Measurements from ENCODE around the gene RHBDL1. TPM values are rescaled to one million over a fixed set of nuclear protein-coding genes. Genes with fewer than 3 reads are reported as not detected.

The RHBDL1 gene
- total RNA-seq, 1 donor from 2014 or later: 0.24 TPM

DNA sequence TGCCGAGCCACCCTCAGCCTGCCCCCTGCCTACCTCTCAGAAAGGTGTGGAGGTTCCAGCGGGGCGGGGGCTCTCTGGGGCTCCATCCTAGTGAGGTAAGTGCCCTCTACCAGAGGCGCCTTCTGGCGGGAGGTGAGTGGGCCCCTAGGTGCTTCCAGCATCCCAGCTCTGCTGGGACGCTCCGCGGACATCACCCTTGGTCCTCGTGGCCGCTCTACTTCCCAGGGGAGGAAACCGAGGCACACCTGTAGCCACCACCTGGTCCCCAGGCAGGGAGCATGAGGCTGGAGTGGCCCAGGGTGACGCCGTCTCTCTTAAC lies 32.5 kb upstream of the RHBDL1 start:
- Mint-ChIP-seq H3K4me1 (peaks cover 35% of the 10 kb centered on the region), H3K4me3 (peak overlapping the region; percentile 71), H3K27ac (peak overlapping the region; percentile 46), H3K27me3 (no peaks in the 10 kb centered on the region), H3K36me3 (ENCODE audit: low read depth) (no peaks in the 10 kb centered on the region), H3K9me3 (no peaks in the 10 kb centered on the region)
- ATAC-seq (ENCODE audit: low read depth): no peak
- TF ChIP-seq, protein P1, sequence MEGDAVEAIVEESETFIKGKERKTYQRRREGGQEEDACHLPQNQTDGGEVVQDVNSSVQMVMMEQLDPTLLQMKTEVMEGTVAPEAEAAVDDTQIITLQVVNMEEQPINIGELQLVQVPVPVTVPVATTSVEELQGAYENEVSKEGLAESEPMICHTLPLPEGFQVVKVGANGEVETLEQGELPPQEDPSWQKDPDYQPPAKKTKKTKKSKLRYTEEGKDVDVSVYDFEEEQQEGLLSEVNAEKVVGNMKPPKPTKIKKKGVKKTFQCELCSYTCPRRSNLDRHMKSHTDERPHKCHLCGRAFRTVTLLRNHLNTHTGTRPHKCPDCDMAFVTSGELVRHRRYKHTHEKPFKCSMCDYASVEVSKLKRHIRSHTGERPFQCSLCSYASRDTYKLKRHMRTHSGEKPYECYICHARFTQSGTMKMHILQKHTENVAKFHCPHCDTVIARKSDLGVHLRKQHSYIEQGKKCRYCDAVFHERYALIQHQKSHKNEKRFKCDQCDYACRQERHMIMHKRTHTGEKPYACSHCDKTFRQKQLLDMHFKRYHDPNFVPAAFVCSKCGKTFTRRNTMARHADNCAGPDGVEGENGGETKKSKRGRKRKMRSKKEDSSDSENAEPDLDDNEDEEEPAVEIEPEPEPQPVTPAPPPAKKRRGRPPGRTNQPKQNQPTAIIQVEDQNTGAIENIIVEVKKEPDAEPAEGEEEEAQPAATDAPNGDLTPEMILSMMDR (IDR thresholded peaks at IDR 0.05): no peak
- DNase-seq: no peak
- intact Hi-C loops (cut with micrococcal nuclease): no loop called here
- ChIA-PET POLR2A (interaction anchor here (1.0 to 1.2 kb wide), 2 partner anchors 78 to 116 kb away, joined by 3 read pairs; partner anchors contain the start of genes ANTKMT and CAPN15), CTCF (no interaction called here)

DNA sequence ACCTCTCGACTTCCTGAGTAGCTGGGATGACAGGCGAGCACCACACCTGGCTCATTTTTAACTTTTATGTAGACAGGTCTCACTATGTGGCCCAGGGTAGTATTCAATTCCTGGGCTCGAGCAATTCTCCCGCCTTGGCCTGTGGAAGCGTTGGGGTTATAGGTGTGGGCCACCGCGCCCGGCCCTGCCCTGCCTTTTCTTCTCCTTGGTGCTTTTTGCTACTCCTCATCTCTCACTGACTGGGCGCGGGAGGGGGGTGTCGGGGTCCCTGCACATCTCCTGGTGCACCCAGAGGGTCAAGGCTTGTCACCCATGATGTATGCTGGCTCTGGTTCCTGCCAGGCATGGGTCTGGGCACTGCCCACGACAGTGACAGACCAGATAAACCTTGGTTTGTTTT lies 30.9 kb upstream of the RHBDL1 start:
- ChIA-PET POLR2A (no interaction called here), CTCF (no interaction called here)
- intact Hi-C loops (cut with micrococcal nuclease): no loop called here
- Mint-ChIP-seq H3K27me3 (no peaks in the 10 kb centered on the region), H3K4me3 (no peak overlapping the region), H3K27ac (no peak overlapping the region), H3K36me3 (ENCODE audit: low read depth) (no peaks in the 10 kb centered on the region), H3K9me3 (no peaks in the 10 kb centered on the region), H3K4me1 (peaks cover 32% of the 10 kb centered on the region)
- no peak for ATAC-seq (ENCODE audit: low read depth)
- DNase-seq: no peak
- TF ChIP-seq, protein P1 (IDR thresholded peaks at IDR 0.05): no peak

DNA sequence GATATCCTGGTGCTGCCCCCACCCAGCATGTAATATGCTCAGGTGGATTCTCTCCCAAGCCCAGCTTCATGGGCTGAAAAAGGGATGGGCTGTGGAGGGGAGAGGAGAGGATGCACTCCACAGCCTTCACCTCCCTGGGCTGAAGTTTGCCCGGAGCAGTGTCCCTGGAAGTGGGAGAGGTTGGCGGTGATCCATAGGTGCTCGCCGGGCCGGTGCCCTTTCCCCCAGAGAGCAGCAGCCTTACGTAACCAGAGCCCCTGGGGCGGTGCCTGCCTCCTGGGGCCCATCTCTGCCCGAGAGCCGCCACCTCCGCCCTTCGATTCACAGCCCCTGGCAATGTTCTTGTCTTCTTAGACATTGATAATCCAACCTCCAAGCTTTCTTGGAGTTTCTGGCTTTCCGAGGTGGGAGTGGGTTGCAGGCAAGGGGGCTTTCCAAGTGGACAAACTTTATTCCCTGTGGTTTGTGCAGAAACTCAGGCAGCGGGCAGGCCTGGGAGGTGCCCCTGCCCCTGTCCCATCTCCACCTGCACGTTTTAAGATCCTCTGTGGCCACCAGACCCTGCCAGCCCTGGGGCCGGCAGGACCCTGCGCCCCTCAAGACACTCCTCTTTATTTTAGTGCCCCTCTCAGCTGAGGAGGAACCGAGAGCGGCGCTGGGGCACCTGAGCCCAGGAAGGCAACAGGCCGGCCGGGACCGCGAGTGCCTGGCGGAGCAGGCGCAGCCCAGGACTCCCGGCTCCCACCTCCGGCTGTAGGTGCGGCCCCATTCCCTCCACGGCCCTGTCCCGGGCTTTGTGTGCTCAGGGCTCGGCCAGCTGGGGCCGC lies 29.4 kb upstream of the RHBDL1 start:
- no peaks in the 10 kb centered on the region for H3K9me3 Mint-ChIP-seq
- H3K4me1 Mint-ChIP-seq: peaks cover 29% of the 10 kb centered on the region
- H3K27me3 Mint-ChIP-seq: no peaks in the 10 kb centered on the region
- CTCF ChIA-PET: no interaction called here
- ATAC-seq (ENCODE audit: low read depth) (no peak), DNase-seq (no peak)
- TF ChIP-seq, protein P1 (IDR thresholded peaks at IDR 0.05): no peak
- H3K27ac Mint-ChIP-seq: no peak overlapping the region
- intact Hi-C loops (cut with micrococcal nuclease): no loop called here
- H3K4me3 Mint-ChIP-seq: no peak overlapping the region
- POLR2A ChIA-PET: interaction anchor here (4.0 kb wide), 1 partner anchor 35 kb away, joined by 13 read pairs; the partner anchor contains the start of gene STUB1
- no peaks in the 10 kb centered on the region for H3K36me3 Mint-ChIP-seq (ENCODE audit: low read depth)

DNA sequence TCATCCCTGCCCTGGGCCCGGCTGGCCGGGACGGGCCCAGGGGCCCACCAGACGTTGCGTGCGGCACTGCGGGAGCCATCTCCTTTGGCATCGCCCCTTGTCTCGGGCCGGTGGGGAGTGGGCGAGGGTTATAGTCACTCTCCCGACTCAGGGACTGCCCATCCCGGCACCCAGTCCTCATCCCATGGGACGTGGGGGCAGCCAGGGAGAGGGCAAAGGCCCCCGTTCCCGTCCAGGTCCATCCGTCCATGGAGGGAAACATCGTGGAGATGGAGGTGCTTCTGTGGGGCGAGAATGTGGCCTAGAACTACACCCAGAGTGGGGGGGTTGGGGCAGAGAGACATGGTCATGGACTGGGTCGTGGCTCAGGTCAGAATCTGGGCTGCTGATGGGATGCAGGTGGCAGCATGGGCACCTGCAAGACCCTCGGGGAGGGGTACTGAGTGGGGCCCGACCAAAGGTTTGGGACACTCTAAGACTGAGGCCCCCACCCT lies 28.7 kb upstream of the RHBDL1 start:
- CTCF ChIA-PET: no interaction called here
- H3K27ac Mint-ChIP-seq: no peak overlapping the region
- POLR2A ChIA-PET: interaction anchor here (4.0 kb wide), 1 partner anchor 34 kb away, joined by 13 read pairs; the partner anchor contains the start of gene STUB1
- no peak for DNase-seq
- no peaks in the 10 kb centered on the region for H3K36me3 Mint-ChIP-seq (ENCODE audit: low read depth)
- no peaks in the 10 kb centered on the region for H3K27me3 Mint-ChIP-seq
- intact Hi-C loops (cut with micrococcal nuclease): no loop called here
- no peak for ATAC-seq (ENCODE audit: low read depth)
- H3K4me3 Mint-ChIP-seq: peak overlapping the region; percentile 35
- TF ChIP-seq, protein P1 (IDR thresholded peaks at IDR 0.05): no peak
- no peaks in the 10 kb centered on the region for H3K9me3 Mint-ChIP-seq
- peaks cover 29% of the 10 kb centered on the region for H3K4me1 Mint-ChIP-seq

DNA sequence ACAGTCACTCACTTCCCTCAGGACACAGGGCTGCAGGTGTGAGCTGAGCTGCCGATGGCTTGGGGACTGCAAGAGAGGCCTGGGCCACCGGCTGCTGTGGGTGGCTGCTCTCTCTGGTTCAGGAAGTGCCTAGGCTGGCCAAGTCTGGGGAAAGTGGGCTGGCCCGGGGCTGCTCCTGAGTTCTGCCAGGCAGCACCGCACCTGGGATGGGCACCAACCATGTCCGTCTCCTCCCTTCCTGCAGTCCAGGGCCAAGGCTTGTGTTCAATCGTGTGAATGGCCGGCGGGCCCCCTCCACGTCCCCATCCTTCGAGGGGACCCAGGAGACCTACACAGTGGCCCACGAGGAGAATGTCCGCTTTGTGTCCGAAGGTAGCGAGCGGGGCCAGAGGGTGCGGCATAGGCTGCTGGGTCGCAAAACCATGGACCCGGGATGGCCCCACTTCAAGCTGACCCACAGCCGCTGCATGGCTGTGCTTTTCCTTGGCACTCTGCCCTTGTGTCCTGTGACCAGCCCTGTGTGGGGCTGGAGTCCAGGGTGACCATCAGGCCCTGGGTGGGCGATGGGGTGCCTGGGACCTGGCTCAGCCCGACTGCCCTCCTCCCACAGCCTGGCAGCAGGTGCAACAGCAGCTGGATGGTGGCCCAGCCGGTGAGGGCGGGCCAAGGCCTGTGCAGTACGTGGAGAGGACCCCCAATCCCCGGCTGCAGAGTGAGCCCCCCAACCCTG lies 28.1 kb upstream of the RHBDL1 start:
- ChIA-PET POLR2A (interaction anchor here (1.7 to 4.0 kb wide), 2 partner anchors 11 to 33 kb away, joined by 10 to 13 read pairs; partner anchors contain the start of genes METTL26 and STUB1), CTCF (interaction anchor here (0.6 kb wide), 1 partner anchor 7 kb away, joined by 3 read pairs; no protein-coding TSS in a partner anchor)
- no peaks in the 10 kb centered on the region for H3K27me3 Mint-ChIP-seq

More for the DNA sequence above, 28.1 kb upstream of the RHBDL1 start:
- DNase-seq: no peak
- ATAC-seq (ENCODE audit: low read depth): no peak
- H3K27ac Mint-ChIP-seq: no peak overlapping the region
- H3K4me3 Mint-ChIP-seq: peak overlapping the region; percentile 35
- H3K9me3 Mint-ChIP-seq: no peaks in the 10 kb centered on the region
- H3K4me1 Mint-ChIP-seq: peaks cover 29% of the 10 kb centered on the region
- intact Hi-C loops (cut with micrococcal nuclease): no loop called here
- TF ChIP-seq, protein P1 (IDR thresholded peaks at IDR 0.05): no peak
- H3K36me3 Mint-ChIP-seq (ENCODE audit: low read depth): no peaks in the 10 kb centered on the region

Data from activated B cell treated with CpG ODN at 0.5 μM for 24 hours (primary cell).